Activated CD8-positive, alpha-beta memory T cell treated with anti-CD3 and anti-CD28 coated beads, Interleukin-2, amount 50 U/mL, for 24 hours (primary cell): ENCODE data around the gene FBLN2.

Experiments used
- DNase-seq: peaks from one replicate; pipeline ENCODE4 v3.0.0-alpha.2; 2020; ENCODE audit errors: extremely low read depth

Gene FBLN2

GRCh38 chr3:13624021-13624420, 75.1 kb downstream of the FBLN2 start:
- DNase-seq: no peak

GRCh38 chr3:13624671-13625125, 75.8 kb downstream of the FBLN2 start:
- DNase-seq: no peak

- DNase-seq: no peak
Observed at GRCh38 chr3:13626396-13626795, 77.5 kb downstream of the FBLN2 start.

GRCh38 chr3:13626915-13627460, 78.1 kb downstream of the FBLN2 start:
- no peak for DNase-seq

GRCh38 chr3:13627681-13628080, 78.8 kb downstream of the FBLN2 start:
- DNase-seq: no peak

- DNase-seq: no peak
Observed at GRCh38 chr3:13628432-13628831, 79.5 kb downstream of the FBLN2 start.

GRCh38 chr3:13628841-13629551, 80.1 kb downstream of the FBLN2 start:
- DNase-seq: no peak

- no peak for DNase-seq
Observed at GRCh38 chr3:13629644-13630043, 80.7 kb downstream of the FBLN2 start.

- no peak for DNase-seq
Observed at GRCh38 chr3:13631256-13631655, 82.3 kb downstream of the FBLN2 start.

- no peak for DNase-seq
Observed at GRCh38 chr3:13633176-13633575, 84.3 kb downstream of the FBLN2 start.

- DNase-seq: no peak
Observed at GRCh38 chr3:13634151-13634550, 85.2 kb downstream of the FBLN2 start.

GRCh38 chr3:13634615-13635014, 85.7 kb downstream of the FBLN2 start:
- no peak for DNase-seq

- DNase-seq: no peak
Observed at GRCh38 chr3:13636186-13636585, 87.3 kb downstream of the FBLN2 start.

GRCh38 chr3:13636874-13637273, 87.9 kb downstream of the FBLN2 start:
- no peak for DNase-seq

- no peak for DNase-seq
Observed at GRCh38 chr3:13637311-13637891, 88.5 kb downstream of the FBLN2 start.

GRCh38 chr3:13637953-13638352, 89.0 kb downstream of the FBLN2 start:
- DNase-seq: no peak

- no peak for DNase-seq
Observed at GRCh38 chr3:13638927-13639326, 90.0 kb downstream of the FBLN2 start.

- DNase-seq: no peak
Observed at GRCh38 chr3:13642597-13642996, 93.7 kb downstream of the FBLN2 start.

- no peak for DNase-seq
Observed at GRCh38 chr3:13644341-13645117, 95.6 kb downstream of the FBLN2 start.

- DNase-seq: no peak
Observed at GRCh38 chr3:13645801-13646637, 97.1 kb downstream of the FBLN2 start.

- DNase-seq: no peak
Observed at GRCh38 chr3:13647298-13648059, 98.6 kb downstream of the FBLN2 start.
